CD4-positive, alpha-beta T cell (primary cell): ENCODE results near the gene TBC1D22A. TPM values are rescaled to one million over a fixed set of nuclear protein-coding genes. Genes with fewer than 3 reads are reported as not detected.

Experiments used
- ATAC-seq: fragments of 200-7000 bp; cut with Tn5 transposase; one replicate; pipeline ENCODE4 v1.10.0; 2022; ENCODE audit warnings: mild to moderate bottlenecking; ENCODE audit not compliant: poor library complexity
- CTCF ChIA-PET: fragments of 350-600 bp; sonication (Branson Sonifier 250); formaldehyde crosslinking; loops from one replicate; lab custom pipeline; 2021; ENCODE audit warnings: antibody characterized with exemption, inconsistent platforms; lab: Charles Lee
- POLR2A ChIA-PET: fragments of 350-600 bp; sonication (Branson Sonifier 250); formaldehyde crosslinking; loops from one replicate; lab custom pipeline; 2021; ENCODE audit warnings: antibody characterized with exemption, inconsistent platforms; lab: Charles Lee
- DNase-seq, 14 experiments: peaks; one replicate each; pipeline ENCODE4 v3.0.0-alpha.2; 2013 to 2020; ENCODE audit warnings: mixed read lengths in 2 of 14
- H3K27ac ChIP-seq, 2 donors: one replicate each; pipeline versions ENCODE4 v1.5.1 to v1.7.0; 2013; ENCODE audit warnings: low read length in 2 of 2, low read depth in 1 of 2, mild to moderate bottlenecking in 1 of 2
- H3K27me3 ChIP-seq, 2 experiments: 1 replicate in 1 of 2; 2 replicates in 1 of 2; pipeline versions ENCODE4 v1.6.1 to v1.7.0; 2013; ENCODE audit warnings: low read length in 2 of 2, control low read depth in 1 of 2, mild to moderate bottlenecking in 1 of 2, moderate library complexity in 1 of 2; ENCODE audit not compliant: insufficient read depth in 2 of 2, control insufficient read depth in 1 of 2
- H3K36me3 ChIP-seq: one replicate; pipeline ENCODE4 v1.6.1; 2013; ENCODE audit warnings: low read length, control low read depth; ENCODE audit not compliant: insufficient read depth
- H3K4me1 ChIP-seq: one replicate; pipeline ENCODE4 v1.6.1; 2013; ENCODE audit warnings: low read length, control low read depth; ENCODE audit not compliant: insufficient read depth
- H3K4me3 ChIP-seq: one replicate; pipeline ENCODE4 v1.5.1; 2013; ENCODE audit warnings: mild to moderate bottlenecking, low read length, moderate library complexity
- H3K9me3 ChIP-seq, 2 experiments: 1 replicate in 1 of 2; 2 replicates in 1 of 2; pipeline versions ENCODE4 v1.6.1 to v1.7.0; 2013; ENCODE audit warnings: low read length in 2 of 2, mild to moderate bottlenecking in 2 of 2, control low read depth in 1 of 2, moderate library complexity in 1 of 2; ENCODE audit not compliant: control insufficient read depth in 1 of 2, insufficient read depth in 1 of 2
- H3K27ac Mint-ChIP-seq: one replicate; pipeline ENCODE4 v1.8.0; 2020; ENCODE audit warnings: mixed read lengths
- H3K27me3 Mint-ChIP-seq: one replicate; pipeline ENCODE4 v1.8.0; 2021; ENCODE audit warnings: mixed read lengths
- H3K36me3 Mint-ChIP-seq: one replicate; pipeline ENCODE4 v1.8.0; 2021; ENCODE audit warnings: low read depth, mixed read lengths
- H3K4me1 Mint-ChIP-seq: one replicate; pipeline ENCODE4 v1.8.0; 2021; ENCODE audit warnings: low read depth, mixed read lengths
- H3K4me3 Mint-ChIP-seq: one replicate; pipeline ENCODE4 v1.8.0; 2020; ENCODE audit warnings: mild to moderate bottlenecking, mixed read lengths
- H3K9me3 Mint-ChIP-seq: one replicate; pipeline ENCODE4 v1.8.0; 2020; ENCODE audit warnings: mixed read lengths
- CTCF ChIP-seq: fragments of 200-600 bp; IDR thresholded peaks from one replicate; pipeline ENCODE4 v1.8.0; 2022; ENCODE audit warnings: antibody characterized with exemption, mild to moderate bottlenecking
- intact Hi-C, 2 experiments: fragments of 100-400 bp; cut with DNase I in 1 of 2; cut with micrococcal nuclease in 1 of 2; formaldehyde crosslinking; loops; one replicate each; pipeline versions ENCODE4 v1.15.1 to v1.9.0; 2023 to 2025; cut with DNase I, micrococcal nuclease
- total RNA-seq, 174 experiments: library from RNA in 2 of 174; stranded (reverse) in 2 of 174; gene quantifications; one replicate each; pipeline ENCODE4 v1.2.3 and lab custom pipeline; 2021 to 2026

TBC1D22A gene
- total RNA-seq, 2 experiments from 2014 or later, result 27.1 to 31.7 TPM

- H3K36me3 Mint-ChIP-seq, result peaks cover 4% of the 10 kb centered on the region
- Histone ChIP-seq H3K27ac (no peak overlapping the region), H3K4me3 (no peak overlapping the region), H3K9me3 (no peaks in the 10 kb centered on the region), H3K4me1 (no peaks in the 10 kb centered on the region), H3K36me3 (no peaks in the 10 kb centered on the region), H3K27me3 (no peaks in the 10 kb centered on the region)
- no peaks in the 10 kb centered on the region for H3K27me3 Mint-ChIP-seq
- POLR2A ChIA-PET, result no interaction called here
- DNase-seq (no peak), ATAC-seq (no peak)
- H3K4me1 Mint-ChIP-seq, result peaks cover 4% of the 10 kb centered on the region
- no peak for TF ChIP-seq CTCF
- CTCF ChIA-PET, result no interaction called here
- intact Hi-C loops, result no loop called here
- H3K4me3 Mint-ChIP-seq, result no peak overlapping the region
- H3K27ac Mint-ChIP-seq, result no peak overlapping the region
- H3K9me3 Mint-ChIP-seq, result no peaks in the 10 kb centered on the region
Measured at GRCh38 chr22:47030881-47031627, 268.6 kb downstream of the TBC1D22A start.

GRCh38 chr22:47031628-47031915 lies 269.1 kb downstream of the TBC1D22A start:
- no peak overlapping the region for H3K4me3 Mint-ChIP-seq
- peaks cover 4% of the 10 kb centered on the region for H3K36me3 Mint-ChIP-seq
- TF ChIP-seq CTCF, result no peak
- POLR2A ChIA-PET, result no interaction called here
- Histone ChIP-seq H3K9me3 (no peaks in the 10 kb centered on the region), H3K4me3 (no peak overlapping the region), H3K36me3 (no peaks in the 10 kb centered on the region), H3K27ac (no peak overlapping the region), H3K4me1 (no peaks in the 10 kb centered on the region), H3K27me3 (no peaks in the 10 kb centered on the region)
- H3K27me3 Mint-ChIP-seq, result no peaks in the 10 kb centered on the region
- H3K9me3 Mint-ChIP-seq, result no peaks in the 10 kb centered on the region
- CTCF ChIA-PET, result no interaction called here
- intact Hi-C loops, result no loop called here
- H3K27ac Mint-ChIP-seq, result no peak overlapping the region
- H3K4me1 Mint-ChIP-seq, result peaks cover 4% of the 10 kb centered on the region
- ATAC-seq, result no peak
- no peak for DNase-seq

GRCh38 chr22:47032091-47032943 lies 269.9 kb downstream of the TBC1D22A start:
- Mint-ChIP-seq H3K9me3 (no peaks in the 10 kb centered on the region), H3K36me3 (peaks cover 4% of the 10 kb centered on the region), H3K27me3 (no peaks in the 10 kb centered on the region), H3K27ac (no peak overlapping the region), H3K4me3 (no peak overlapping the region), H3K4me1 (peaks cover 4% of the 10 kb centered on the region)
- ChIA-PET POLR2A (no interaction called here), CTCF (no interaction called here)
- H3K27ac ChIP-seq, result no peak overlapping the region
- H3K27me3 ChIP-seq, result no peaks in the 10 kb centered on the region
- no peaks in the 10 kb centered on the region for H3K4me1 ChIP-seq
- ATAC-seq (no peak), DNase-seq (no peak)
- H3K4me3 ChIP-seq, result no peak overlapping the region
- intact Hi-C loops, result no loop called here
- no peaks in the 10 kb centered on the region for H3K36me3 ChIP-seq
- TF ChIP-seq CTCF, result no peak
- no peaks in the 10 kb centered on the region for H3K9me3 ChIP-seq
